HepG2 (cell line): ENCODE data around the gene CYP26A1. TPM values are rescaled to one million over a fixed set of nuclear protein-coding genes. Genes with fewer than 3 reads are reported as not detected.

Source experiments
- CERS6 ChIP-seq: sonication (generic); formaldehyde crosslinking; IDR thresholded peaks from 2 replicates; pipeline ENCODE4 v1.5.0; 2020; ENCODE audit warnings: missing genetic modification reagents
- FOXO1 ChIP-seq: sonication (generic); formaldehyde crosslinking; IDR thresholded peaks from 2 replicates; pipeline ENCODE4 v1.4.0; 2020; ENCODE audit warnings: missing genetic modification reagents
- HMG20A ChIP-seq: IDR thresholded peaks from 2 replicates; pipeline ENCODE4 v1.6.1; 2016; ENCODE audit warnings: borderline replicate concordance
- IRF2 ChIP-seq: IDR thresholded peaks from 2 replicates; pipeline ENCODE4 v1.6.1; 2018; ENCODE audit warnings: missing genetic modification reagents, missing compliant biosample characterization
- KDM5B ChIP-seq: sonication (generic); formaldehyde crosslinking; IDR thresholded peaks from 2 replicates; pipeline ENCODE4 v1.4.0; 2020; ENCODE audit warnings: missing genetic modification reagents, mild to moderate bottlenecking, borderline replicate concordance
- SALL2 ChIP-seq: sonication (generic); formaldehyde crosslinking; IDR thresholded peaks from 2 replicates; pipeline ENCODE4 v1.8.1; 2023; ENCODE audit warnings: mild to moderate bottlenecking, missing genetic modification reagents, inconsistent platforms
- ZBED4 ChIP-seq: sonication (generic); formaldehyde crosslinking; IDR thresholded peaks from 2 replicates; pipeline ENCODE4 v1.4.0; 2020; ENCODE audit warnings: missing genetic modification reagents, borderline replicate concordance
- ZNF224 ChIP-seq: sonication (generic); formaldehyde crosslinking; IDR thresholded peaks from 2 replicates; pipeline ENCODE4 v1.5.0; 2020; ENCODE audit warnings: mild to moderate bottlenecking, missing genetic modification reagents
- ZNF276 ChIP-seq: sonication (generic); formaldehyde crosslinking; IDR thresholded peaks from 2 replicates; pipeline ENCODE4 v1.4.0; 2020; ENCODE audit warnings: mild to moderate bottlenecking, low read depth, missing genetic modification reagents
- ZNF407 ChIP-seq: sonication (generic); formaldehyde crosslinking; IDR thresholded peaks from one replicate; pipeline ENCODE4 v1.5.1; 2020; ENCODE audit warnings: mild to moderate bottlenecking, missing genetic modification reagents; ENCODE audit errors: not compliant biosample characterization
- ZNF678 ChIP-seq: sonication (generic); formaldehyde crosslinking; IDR thresholded peaks from 2 replicates; pipeline ENCODE4 v1.4.0; 2020; ENCODE audit warnings: mild to moderate bottlenecking, missing genetic modification reagents
- ZNF776 ChIP-seq: sonication (generic); formaldehyde crosslinking; IDR thresholded peaks from 2 replicates; pipeline ENCODE4 v1.4.0; 2020; ENCODE audit warnings: mild to moderate bottlenecking, missing genetic modification reagents
- ZNF781 ChIP-seq: sonication (generic); formaldehyde crosslinking; IDR thresholded peaks from 2 replicates; pipeline ENCODE4 v1.5.1; 2020; ENCODE audit warnings: borderline replicate concordance, mild to moderate bottlenecking, missing genetic modification reagents; ENCODE audit errors: not compliant biosample characterization
- polyA plus RNA-seq, 8 experiments: library from polyadenylated mRNA; depleted of rRNA in 3 of 8; stranded (reverse) in 7 of 8; unstranded in 1 of 8; fragments of >200 nt; fragmentation: Illumina TruSeq in 4 of 8; extraction: Trizol in 4 of 8; gene quantifications; 2 replicates each; pipeline versions ENCODE4 v1.2.1 to v1.2.3, GENCODE V29; 2011 to 2016; ENCODE audit warnings: low read depth in 4 of 8, missing spikeins in 1 of 8, mixed read lengths in 1 of 8; ENCODE audit not compliant: insufficient read depth in 1 of 8
- total RNA-seq, 5 experiments: library from RNA; depleted of rRNA; stranded (reverse); fragments of >200 nt; fragmentation: Illumina TruSeq; extraction: Trizol; gene quantifications; 2 replicates each; pipeline ENCODE4 v1.2.3, GENCODE V29; 2016; ENCODE audit warnings: low read depth in 1 of 5

The CYP26A1 gene
- total and polyA plus RNA-seq, 2 of the 13 experiments (the other 11 are each of a cell fraction or from before 2014, with no cell fraction given): 0.15 TPM; not detected in 1

- TF ChIP-seq ZNF776 (CRISPR knock-in tag) (no peak), ZNF276 (no peak), ZBED4 (CRISPR knock-in tag) (0 out of 2 replicates have a peak, but pooled peaks have one; percentile 45), ZNF407 (CRISPR knock-in tag) (peak; percentile 23), ZNF224 (CRISPR knock-in tag) (no peak), ZNF678 (CRISPR knock-in tag) (no peak), KDM5B (CRISPR knock-in tag) (no peak), FOXO1 (CRISPR knock-in tag) (0 out of 2 replicates have a peak, but pooled peaks have one; percentile 10), SALL2 (CRISPR knock-in tag) (no peak), IRF2 (no peak), ZNF781 (no peak), CERS6 (CRISPR knock-in tag) (no peak), HMG20A (CRISPR knock-in tag) (peak; percentile 33; the same call in 1 of the 2 replicates)
Observed at GRCh38 chr10:93071674-93072224, 1.9 kb upstream of the CYP26A1 start (continued).
